ENCODE results near the gene TMTC1. TPM values are rescaled to one million over a fixed set of nuclear protein-coding genes. Genes with fewer than 3 reads are reported as not detected.

The TMTC1 gene
- total RNA-seq, 3 donors from 2014 or later (not counting 1 experiment from before 2014, with no cell fraction given), result 0.18 to 2.0 (median 0.50) TPM

DNA sequence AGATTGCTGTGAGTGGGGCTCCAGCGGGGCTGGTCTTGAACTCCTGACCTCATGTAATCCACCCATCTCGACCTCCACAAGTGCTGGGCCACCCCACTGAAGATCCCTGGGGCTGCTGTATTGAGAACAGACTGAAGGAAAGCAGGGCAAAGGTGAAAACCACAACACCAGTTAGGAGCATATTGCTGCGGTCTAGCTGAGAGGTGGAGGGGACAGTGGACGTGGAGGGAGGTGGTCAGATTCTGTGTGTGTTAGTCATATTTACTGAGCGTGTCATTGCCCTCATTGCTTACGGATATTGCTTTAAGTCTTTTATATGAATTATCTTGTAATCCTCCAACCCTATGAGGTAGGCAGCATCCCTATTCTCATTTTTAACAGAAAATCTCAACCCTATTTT is 217.3 kb downstream of the TMTC1 start:
- H3K4me1 Mint-ChIP-seq, result peaks cover 7 to 9% of the 10 kb centered on the region in 2 donors
- TF ChIP-seq, protein P1, sequence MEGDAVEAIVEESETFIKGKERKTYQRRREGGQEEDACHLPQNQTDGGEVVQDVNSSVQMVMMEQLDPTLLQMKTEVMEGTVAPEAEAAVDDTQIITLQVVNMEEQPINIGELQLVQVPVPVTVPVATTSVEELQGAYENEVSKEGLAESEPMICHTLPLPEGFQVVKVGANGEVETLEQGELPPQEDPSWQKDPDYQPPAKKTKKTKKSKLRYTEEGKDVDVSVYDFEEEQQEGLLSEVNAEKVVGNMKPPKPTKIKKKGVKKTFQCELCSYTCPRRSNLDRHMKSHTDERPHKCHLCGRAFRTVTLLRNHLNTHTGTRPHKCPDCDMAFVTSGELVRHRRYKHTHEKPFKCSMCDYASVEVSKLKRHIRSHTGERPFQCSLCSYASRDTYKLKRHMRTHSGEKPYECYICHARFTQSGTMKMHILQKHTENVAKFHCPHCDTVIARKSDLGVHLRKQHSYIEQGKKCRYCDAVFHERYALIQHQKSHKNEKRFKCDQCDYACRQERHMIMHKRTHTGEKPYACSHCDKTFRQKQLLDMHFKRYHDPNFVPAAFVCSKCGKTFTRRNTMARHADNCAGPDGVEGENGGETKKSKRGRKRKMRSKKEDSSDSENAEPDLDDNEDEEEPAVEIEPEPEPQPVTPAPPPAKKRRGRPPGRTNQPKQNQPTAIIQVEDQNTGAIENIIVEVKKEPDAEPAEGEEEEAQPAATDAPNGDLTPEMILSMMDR (IDR thresholded peaks at IDR 0.05), result no peak
- no peaks in the 10 kb centered on the region for H3K9me3 Mint-ChIP-seq
- no peak for DNase-seq
- 86% methylated on average over 4 of the region's 6 CpGs for WGBS (ENCODE audit: insufficient coverage)
- Histone ChIP-seq H3K27me3 (ENCODE audit: control insufficient read depth, insufficient read depth, low read length) (no peaks in the 10 kb centered on the region), H3K9me3 (ENCODE audit: control insufficient read depth, insufficient read depth, low read length) (no peaks in the 10 kb centered on the region), H3K4me3 (ENCODE audit: low read length) (no peak overlapping the region), H3K36me3 (ENCODE audit: control insufficient read depth, insufficient read depth, low read length) (no peaks in the 10 kb centered on the region), H3K4me1 (ENCODE audit: control insufficient read depth, insufficient read depth, low read length) (no peaks in the 10 kb centered on the region), H3K27ac (ENCODE audit: low read length) (no peak overlapping the region)
- H3K27ac Mint-ChIP-seq, result no peak overlapping the region
- intact Hi-C loops (cut with micrococcal nuclease), result no loop called here
- no peaks in the 10 kb centered on the region for H3K36me3 Mint-ChIP-seq
- no peak for ATAC-seq
- H3K4me3 Mint-ChIP-seq, result no peak overlapping the region
- peaks cover 9 to 13% of the 10 kb centered on the region in 2 donors for H3K27me3 Mint-ChIP-seq (ENCODE audit: low read depth in 2 of 2)

DNA sequence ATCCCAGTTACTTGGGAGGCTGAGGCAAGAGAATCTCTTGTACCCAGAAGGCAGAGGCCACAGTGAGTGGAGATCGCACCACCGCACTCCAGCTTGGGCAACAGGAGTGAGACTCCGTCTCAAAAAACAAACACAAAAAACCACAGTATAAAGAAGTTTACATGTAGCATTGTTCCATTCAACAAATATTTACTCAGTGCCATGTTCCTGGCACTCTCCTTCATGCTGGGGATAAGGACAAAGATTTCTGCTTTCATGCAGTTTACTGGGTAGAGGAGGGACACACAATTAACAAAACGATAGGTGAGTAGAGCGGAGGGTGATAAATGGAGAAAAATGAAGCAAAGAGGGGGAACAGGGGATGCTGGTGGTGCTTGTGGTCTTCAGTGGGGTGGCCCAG is 218.0 kb downstream of the TMTC1 start:
- DNase-seq (no peak), ATAC-seq (no peak)
- no peaks in the 10 kb centered on the region for H3K9me3 ChIP-seq (ENCODE audit: control insufficient read depth, insufficient read depth, low read length)
- no peak overlapping the region for H3K4me3 ChIP-seq (ENCODE audit: low read length)
- no peak overlapping the region for H3K4me3 Mint-ChIP-seq
- peaks cover 7 to 9% of the 10 kb centered on the region in 2 donors for H3K4me1 Mint-ChIP-seq
- peaks cover 9 to 13% of the 10 kb centered on the region in 2 donors for H3K27me3 Mint-ChIP-seq (ENCODE audit: low read depth in 2 of 2)
- no peaks in the 10 kb centered on the region for H3K36me3 ChIP-seq (ENCODE audit: control insufficient read depth, insufficient read depth, low read length)
- no peaks in the 10 kb centered on the region for H3K27me3 ChIP-seq (ENCODE audit: control insufficient read depth, insufficient read depth, low read length)
- H3K36me3 Mint-ChIP-seq, result no peaks in the 10 kb centered on the region
- TF ChIP-seq, protein P1 (IDR thresholded peaks at IDR 0.05), result no peak
- H3K4me1 ChIP-seq (ENCODE audit: control insufficient read depth, insufficient read depth, low read length), result no peaks in the 10 kb centered on the region
- 93% methylated on average over 5 of the region's 5 CpGs for WGBS (ENCODE audit: insufficient coverage)
- intact Hi-C loops (cut with micrococcal nuclease), result no loop called here
- no peak overlapping the region for H3K27ac Mint-ChIP-seq
- H3K27ac ChIP-seq (ENCODE audit: low read length), result no peak overlapping the region
- H3K9me3 Mint-ChIP-seq, result no peaks in the 10 kb centered on the region

DNA sequence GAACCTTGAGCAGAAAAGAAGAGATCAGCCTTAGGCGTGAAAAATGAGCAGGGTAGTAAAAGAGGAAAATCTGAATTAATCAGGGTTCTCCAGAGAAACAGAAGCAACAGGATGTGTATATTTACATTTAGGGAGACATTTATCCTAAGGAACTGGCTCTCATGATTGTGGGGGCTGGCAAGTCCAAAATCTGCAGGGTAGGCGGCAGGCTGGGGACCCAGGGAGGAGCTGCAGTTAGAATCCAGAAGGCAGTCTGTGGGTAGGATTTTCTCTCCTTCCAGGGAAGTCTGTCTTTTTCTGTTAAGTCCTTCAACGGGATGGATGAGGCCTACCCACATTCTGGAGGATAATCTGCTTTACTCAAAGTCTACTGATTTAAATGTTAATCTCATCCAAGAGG is 218.8 kb downstream of the TMTC1 start:
- WGBS (ENCODE audit: insufficient coverage), result 98% methylated on average over 3 of the region's 3 CpGs
- no peak overlapping the region for H3K4me3 Mint-ChIP-seq

More for the DNA sequence above, 218.8 kb downstream of the TMTC1 start:
- H3K27me3 Mint-ChIP-seq (ENCODE audit: low read depth in 2 of 2), result peaks cover 9 to 13% of the 10 kb centered on the region in 2 donors
- intact Hi-C loops (cut with micrococcal nuclease), result no loop called here
- TF ChIP-seq, protein P1 (IDR thresholded peaks at IDR 0.05), result no peak
- Histone ChIP-seq H3K9me3 (ENCODE audit: control insufficient read depth, insufficient read depth, low read length) (no peaks in the 10 kb centered on the region), H3K36me3 (ENCODE audit: control insufficient read depth, insufficient read depth, low read length) (no peaks in the 10 kb centered on the region), H3K27me3 (ENCODE audit: control insufficient read depth, insufficient read depth, low read length) (no peaks in the 10 kb centered on the region), H3K4me1 (ENCODE audit: control insufficient read depth, insufficient read depth, low read length) (no peaks in the 10 kb centered on the region), H3K4me3 (ENCODE audit: low read length) (no peak overlapping the region), H3K27ac (ENCODE audit: low read length) (no peak overlapping the region)
- no peaks in the 10 kb centered on the region for H3K9me3 Mint-ChIP-seq
- H3K27ac Mint-ChIP-seq, result no peak overlapping the region
- H3K4me1 Mint-ChIP-seq, result peaks cover 7 to 9% of the 10 kb centered on the region in 2 donors
- no peaks in the 10 kb centered on the region for H3K36me3 Mint-ChIP-seq
- ATAC-seq (no peak), DNase-seq (no peak)
